Astrocyte (in vitro differentiated cells and primary cell): ENCODE measurements around the gene HTR3E. TPM values are rescaled to one million over a fixed set of nuclear protein-coding genes. Genes with fewer than 3 reads are reported as not detected.

ENCODE experiments used
- DNase-seq: peaks from one replicate; pipeline ENCODE4 v3.0.0-alpha.2; 2010; ENCODE audit warnings: low read depth
- FAIRE-seq: peaks from 2 replicates; lab custom pipeline; 2011; peaks lifted over from hg19 to GRCh38; lab: Jason Lieb, UNC
- H2AFZ ChIP-seq: 2 replicates; pipeline ENCODE4 v1.6.0; 2012; ENCODE audit warnings: low read depth, low read length, inconsistent platforms
- H3K27ac ChIP-seq: 2 replicates; pipeline ENCODE4 v1.5.1; 2011; ENCODE audit warnings: low read depth, low read length, inconsistent platforms
- H3K27me3 ChIP-seq: 2 replicates; pipeline ENCODE4 v1.6.0; 2011; ENCODE audit warnings: low read length, inconsistent platforms; ENCODE audit not compliant: insufficient read depth
- H3K36me3 ChIP-seq: 2 replicates; pipeline ENCODE4 v1.5.1; 2011; ENCODE audit warnings: low read length, inconsistent platforms; ENCODE audit not compliant: insufficient read depth
- H3K4me1 ChIP-seq: 2 replicates; pipeline ENCODE4 v1.5.1; 2011; ENCODE audit warnings: low read length, inconsistent platforms; ENCODE audit not compliant: insufficient read depth
- H3K4me2 ChIP-seq: 2 replicates; pipeline ENCODE4 v1.6.0; 2012; ENCODE audit warnings: low read length, inconsistent platforms
- H3K4me3 ChIP-seq: 2 replicates; pipeline ENCODE4 v1.5.1; 2011; ENCODE audit warnings: low read depth, mild to moderate bottlenecking, low read length, inconsistent platforms; ENCODE audit not compliant: insufficient read depth
- H3K79me2 ChIP-seq: 2 replicates; pipeline ENCODE4 v1.6.0; 2012; ENCODE audit warnings: mild to moderate bottlenecking, low read length, inconsistent platforms; ENCODE audit not compliant: insufficient read depth
- H3K9ac ChIP-seq: 2 replicates; pipeline ENCODE4 v1.6.0; 2012; ENCODE audit warnings: mild to moderate bottlenecking, low read length, inconsistent platforms
- H3K9me3 ChIP-seq: 2 replicates; pipeline ENCODE4 v1.5.1; 2012; ENCODE audit warnings: low read depth, mild to moderate bottlenecking, low read length, inconsistent platforms; ENCODE audit not compliant: insufficient read depth
- H4K20me1 ChIP-seq: 2 replicates; pipeline ENCODE4 v1.6.0; 2012; ENCODE audit warnings: low read length, inconsistent platforms; ENCODE audit not compliant: insufficient read depth
- H3K27ac Mint-ChIP-seq: one replicate; pipeline ENCODE4 v1.8.0; 2021; ENCODE audit warnings: mild to moderate bottlenecking, mixed read lengths; ENCODE audit not compliant: unreplicated experiment
- H3K27me3 Mint-ChIP-seq: one replicate; pipeline ENCODE4 v1.8.0; 2021; ENCODE audit warnings: low read depth, mixed read lengths; ENCODE audit not compliant: unreplicated experiment
- H3K36me3 Mint-ChIP-seq: one replicate; pipeline ENCODE4 v1.8.0; 2021; ENCODE audit warnings: low read depth, mixed read lengths; ENCODE audit not compliant: unreplicated experiment
- H3K4me1 Mint-ChIP-seq: one replicate; pipeline ENCODE4 v1.8.0; 2021; ENCODE audit warnings: low read depth, mixed read lengths; ENCODE audit not compliant: unreplicated experiment
- H3K4me3 Mint-ChIP-seq: one replicate; pipeline ENCODE4 v1.8.0; 2021; ENCODE audit warnings: mild to moderate bottlenecking, moderate library complexity, mixed read lengths; ENCODE audit not compliant: unreplicated experiment
- H3K9me3 Mint-ChIP-seq: one replicate; pipeline ENCODE4 v1.8.0; 2021; ENCODE audit warnings: mild to moderate bottlenecking, mixed read lengths; ENCODE audit not compliant: unreplicated experiment
- EZH2 ChIP-seq: IDR thresholded peaks from 2 replicates; pipeline ENCODE4 v1.6.1; 2012; ENCODE audit warnings: mild to moderate bottlenecking, low read length, inconsistent platforms; ENCODE audit not compliant: insufficient read depth
- total RNA-seq: library from RNA; stranded (reverse); gene quantifications from 2 replicates; pipeline ENCODE4 v1.2.1, GENCODE V29; 2021
- TF ChIP-seq, protein P1 (sequence below): IDR thresholded peaks from 2 replicates; pipeline ENCODE4 v1.5.1; 2011; ENCODE audit warnings: low read depth, mild to moderate bottlenecking, inconsistent platforms, low read length, moderate library complexity; ENCODE audit not compliant: insufficient read depth

HTR3E gene
- total RNA-seq, 1 donor from 2014 or later: not detected

DNA sequence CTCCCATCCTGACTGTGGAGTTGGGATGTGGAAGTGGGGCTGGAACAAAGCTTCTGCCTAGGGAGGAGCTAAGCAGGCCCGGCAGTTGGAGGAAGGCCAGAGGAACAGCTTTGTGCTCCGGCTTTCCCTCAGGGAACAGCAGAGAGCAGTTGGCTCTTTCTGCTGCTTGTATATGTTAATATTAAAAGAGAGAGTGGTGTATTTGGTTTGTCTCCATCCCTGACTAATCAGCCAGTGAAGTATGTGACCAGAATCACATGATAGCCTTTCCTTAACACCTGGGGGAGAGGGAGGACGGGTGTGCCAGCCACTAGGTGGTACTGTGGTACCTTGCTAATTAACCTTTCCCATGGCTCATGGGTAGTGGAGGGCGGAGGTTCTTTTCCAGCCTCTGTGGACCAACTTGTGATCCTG, 48.3 kb downstream of the HTR3E start:
- Histone ChIP-seq H3K9me3 (no peaks in the 10 kb centered on the region), H3K27ac (no peak overlapping the region), H3K9ac (no peak overlapping the region), H3K36me3 (peaks cover 33% of the 10 kb centered on the region), H3K79me2 (peaks cover 8% of the 10 kb centered on the region), H3K4me2 (no peak overlapping the region), H3K4me1 (no peaks in the 10 kb centered on the region), H2AFZ (no peak overlapping the region), H3K27me3 (no peaks in the 10 kb centered on the region), H3K4me3 (no peak overlapping the region), H4K20me1 (peaks cover 11% of the 10 kb centered on the region)
- DNase-seq (peak; percentile 43), FAIRE-seq (no peak)
- H3K27me3 Mint-ChIP-seq: no peaks in the 10 kb centered on the region
- peak overlapping the region; percentile 47 for H3K27ac Mint-ChIP-seq
- H3K36me3 Mint-ChIP-seq: peaks cover 21% of the 10 kb centered on the region
- TF ChIP-seq, protein P1, sequence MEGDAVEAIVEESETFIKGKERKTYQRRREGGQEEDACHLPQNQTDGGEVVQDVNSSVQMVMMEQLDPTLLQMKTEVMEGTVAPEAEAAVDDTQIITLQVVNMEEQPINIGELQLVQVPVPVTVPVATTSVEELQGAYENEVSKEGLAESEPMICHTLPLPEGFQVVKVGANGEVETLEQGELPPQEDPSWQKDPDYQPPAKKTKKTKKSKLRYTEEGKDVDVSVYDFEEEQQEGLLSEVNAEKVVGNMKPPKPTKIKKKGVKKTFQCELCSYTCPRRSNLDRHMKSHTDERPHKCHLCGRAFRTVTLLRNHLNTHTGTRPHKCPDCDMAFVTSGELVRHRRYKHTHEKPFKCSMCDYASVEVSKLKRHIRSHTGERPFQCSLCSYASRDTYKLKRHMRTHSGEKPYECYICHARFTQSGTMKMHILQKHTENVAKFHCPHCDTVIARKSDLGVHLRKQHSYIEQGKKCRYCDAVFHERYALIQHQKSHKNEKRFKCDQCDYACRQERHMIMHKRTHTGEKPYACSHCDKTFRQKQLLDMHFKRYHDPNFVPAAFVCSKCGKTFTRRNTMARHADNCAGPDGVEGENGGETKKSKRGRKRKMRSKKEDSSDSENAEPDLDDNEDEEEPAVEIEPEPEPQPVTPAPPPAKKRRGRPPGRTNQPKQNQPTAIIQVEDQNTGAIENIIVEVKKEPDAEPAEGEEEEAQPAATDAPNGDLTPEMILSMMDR: peak; percentile 42
- TF ChIP-seq EZH2: no peak
- no peak overlapping the region for H3K4me3 Mint-ChIP-seq
- H3K4me1 Mint-ChIP-seq: peaks cover 6% of the 10 kb centered on the region
- no peaks in the 10 kb centered on the region for H3K9me3 Mint-ChIP-seq

DNA sequence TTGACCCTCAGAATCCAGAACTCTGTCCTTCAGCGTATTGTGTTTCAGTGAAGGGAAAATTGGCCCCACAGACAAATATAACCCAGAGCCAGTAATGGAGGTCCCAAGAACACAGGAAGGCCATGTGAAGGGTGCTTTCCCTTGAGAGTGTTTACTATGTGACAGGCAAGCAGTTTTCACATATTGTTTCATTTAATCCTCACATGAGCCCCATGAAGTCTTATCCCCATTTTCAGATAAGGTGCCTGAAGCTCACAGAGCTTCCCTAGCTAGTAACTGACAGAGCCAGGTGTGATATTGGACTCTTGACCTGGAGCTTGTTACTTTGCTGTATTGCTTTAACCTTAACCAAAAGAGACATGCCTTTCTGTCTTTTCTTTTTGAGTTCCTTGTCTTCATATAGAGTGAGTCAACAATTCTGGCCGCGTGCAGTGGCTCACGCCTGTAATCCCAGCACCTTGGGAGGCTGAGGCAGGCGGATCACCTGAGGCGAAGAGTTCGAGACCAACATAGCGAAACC, 48.9 kb downstream of the HTR3E start:
- peaks cover 6% of the 10 kb centered on the region for H3K4me1 Mint-ChIP-seq
- TF ChIP-seq, protein P1: no peak
- TF ChIP-seq EZH2: no peak
- Histone ChIP-seq H3K36me3 (peaks cover 33% of the 10 kb centered on the region), H3K4me2 (no peak overlapping the region), H3K4me3 (no peak overlapping the region), H3K9me3 (no peaks in the 10 kb centered on the region), H3K27ac (no peak overlapping the region), H3K27me3 (no peaks in the 10 kb centered on the region), H3K4me1 (no peaks in the 10 kb centered on the region), H3K79me2 (peaks cover 4% of the 10 kb centered on the region), H4K20me1 (peaks cover 11% of the 10 kb centered on the region), H3K9ac (no peak overlapping the region), H2AFZ (no peak overlapping the region)
- H3K4me3 Mint-ChIP-seq: no peak overlapping the region
- no peaks in the 10 kb centered on the region for H3K9me3 Mint-ChIP-seq
- H3K36me3 Mint-ChIP-seq: peaks cover 21% of the 10 kb centered on the region
- peak overlapping the region; percentile 47 for H3K27ac Mint-ChIP-seq
- FAIRE-seq (no peak), DNase-seq (no peak)
- H3K27me3 Mint-ChIP-seq: no peaks in the 10 kb centered on the region

DNA sequence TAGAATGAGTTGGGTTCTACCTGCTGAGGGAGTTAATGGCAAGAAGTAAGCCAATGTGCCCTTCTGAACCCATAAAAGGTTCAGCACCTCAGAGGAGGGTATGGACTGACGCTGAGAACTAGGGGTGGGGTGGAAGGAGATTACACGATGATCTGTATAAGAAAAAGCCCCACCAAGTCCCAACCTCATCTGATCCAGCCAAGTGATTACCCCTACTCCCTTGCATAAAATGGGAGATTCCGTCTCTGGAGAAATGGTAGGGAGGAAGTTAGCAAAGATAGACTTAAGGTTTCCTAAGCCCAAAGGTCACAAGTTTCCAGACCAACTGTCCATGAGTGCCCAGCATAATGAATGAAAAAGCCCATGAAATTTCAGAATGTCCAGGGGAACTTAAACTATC, 51.2 kb downstream of the HTR3E start:
- Histone ChIP-seq H3K79me2 (no peaks in the 10 kb centered on the region), H3K27me3 (no peaks in the 10 kb centered on the region), H3K36me3 (peaks cover 21% of the 10 kb centered on the region), H3K9me3 (no peaks in the 10 kb centered on the region), H3K4me1 (no peaks in the 10 kb centered on the region), H2AFZ (no peak overlapping the region), H3K4me3 (no peak overlapping the region), H3K9ac (no peak overlapping the region), H3K27ac (no peak overlapping the region), H4K20me1 (no peaks in the 10 kb centered on the region), H3K4me2 (no peak overlapping the region)
- Mint-ChIP-seq H3K27ac (no peak overlapping the region), H3K27me3 (no peaks in the 10 kb centered on the region), H3K36me3 (peaks cover 7% of the 10 kb centered on the region), H3K9me3 (no peaks in the 10 kb centered on the region), H3K4me3 (no peak overlapping the region), H3K4me1 (peaks cover 6% of the 10 kb centered on the region)
- TF ChIP-seq EZH2: no peak
- TF ChIP-seq, protein P1: no peak
- no peak for FAIRE-seq
- no peak for DNase-seq
